EH (cell line): ENCODE results near the gene IPO11.
A peak's percentile ranks its signal among the peaks of the same experiment; 100 is the strongest.
"Not testable (repeated sequence)": the region's sequence is repeated elsewhere in the genome, so short reads cannot be mapped to it uniquely, and the experiment has no call there.

ENCODE experiments used
- DNase-seq: peaks from one replicate; pipeline ENCODE4 v3.0.0-alpha.2; 2015; ENCODE audit warnings: low read depth

Gene IPO11

DNA sequence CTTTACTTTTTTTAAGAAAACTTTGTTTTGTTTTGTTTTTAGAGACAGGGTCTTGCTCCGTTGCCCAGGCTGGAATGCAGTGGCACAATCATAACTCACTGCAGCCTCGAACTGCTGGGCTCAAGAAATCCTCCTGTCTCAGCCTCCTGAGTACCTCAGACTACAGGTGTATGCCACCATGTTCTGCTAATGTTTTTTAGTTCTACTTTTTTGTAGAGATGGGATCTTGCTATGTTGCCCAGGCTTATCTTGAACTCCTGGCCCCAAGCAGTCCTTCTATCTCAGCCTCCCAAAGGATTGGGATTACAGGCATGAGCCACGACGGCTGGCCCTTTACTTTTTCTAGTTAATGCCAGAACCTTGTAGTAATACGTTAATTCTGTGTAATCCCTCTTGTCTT, 36.0 kb downstream of the IPO11 start:
- no peak for DNase-seq

DNA sequence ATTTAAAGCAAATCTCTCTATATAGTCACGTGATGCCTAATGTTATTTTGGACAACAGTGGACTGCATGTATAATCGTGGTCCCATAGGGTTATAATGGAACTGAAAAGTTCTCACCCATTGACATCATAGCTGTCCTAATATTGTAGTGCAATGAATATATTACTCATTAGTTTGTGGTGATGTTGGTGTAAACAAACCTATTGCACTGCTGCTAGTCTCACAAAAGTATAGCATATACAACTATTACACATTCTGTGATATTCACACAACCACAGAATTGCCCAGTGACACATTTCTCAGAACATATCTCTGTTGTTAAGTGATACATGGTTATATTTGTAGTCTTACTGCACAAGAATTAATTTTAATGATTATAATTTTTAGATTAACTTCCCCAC, 37.7 kb downstream of the IPO11 start:
- DNase-seq = no peak

DNA sequence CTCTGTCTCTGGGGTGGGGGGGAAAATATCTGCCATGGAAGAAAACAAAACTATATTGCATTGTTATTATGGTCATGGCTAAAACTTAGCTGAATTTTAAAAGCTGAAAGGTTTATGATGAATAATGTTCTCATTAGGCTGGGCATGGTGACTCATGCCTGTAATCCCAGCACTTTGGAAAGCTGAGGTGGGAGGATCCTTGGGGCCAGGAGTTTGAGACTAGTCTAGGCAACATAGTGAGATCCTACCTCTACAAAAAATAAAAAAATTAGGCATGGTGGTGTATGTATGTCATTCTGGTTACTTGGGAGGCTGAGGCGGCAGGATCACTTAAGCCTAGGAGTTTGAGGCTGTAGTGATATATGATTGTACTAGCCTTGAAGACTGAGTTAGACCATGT, 44.5 kb downstream of the IPO11 start:
- DNase-seq = peak; percentile 64

DNA sequence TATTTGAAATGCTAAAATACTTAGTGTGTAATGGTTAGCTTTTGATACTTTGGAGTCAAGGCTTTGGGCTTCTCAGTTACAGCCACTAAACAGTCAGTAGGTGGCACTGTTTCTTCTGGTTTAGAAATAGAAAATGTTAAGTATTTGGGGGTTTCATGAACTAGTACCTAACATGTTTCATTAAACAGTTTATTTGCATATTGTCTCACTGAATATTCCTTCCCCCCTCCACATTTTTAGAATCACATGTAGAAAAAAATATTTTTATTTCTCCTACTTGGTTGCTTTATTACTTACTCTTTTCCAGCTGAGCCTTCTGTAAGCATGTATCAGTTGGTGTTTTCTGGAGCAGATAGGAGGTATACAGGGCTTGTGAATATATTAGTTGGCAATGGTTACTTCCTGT, 48.0 kb downstream of the IPO11 start:
- peak; percentile 62 for DNase-seq

DNA sequence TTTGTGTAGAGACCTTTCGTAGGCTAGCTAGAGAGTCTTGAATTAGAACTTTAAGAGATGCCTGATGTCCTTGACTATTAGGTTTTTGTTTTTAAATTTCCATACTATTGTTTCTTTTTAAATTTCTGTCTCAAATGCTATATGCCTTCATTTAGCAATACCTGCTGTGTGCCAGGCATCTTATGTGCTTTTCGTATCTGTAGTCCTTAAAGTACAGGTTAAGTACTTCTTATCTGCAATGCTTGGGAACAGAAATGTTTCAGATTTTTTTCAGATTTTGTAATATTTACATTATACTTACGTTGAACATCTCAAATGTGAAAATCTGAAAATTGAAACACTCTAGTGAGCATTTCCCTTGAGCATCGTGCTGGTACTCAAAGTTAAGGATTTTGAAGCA, 49.0 kb downstream of the IPO11 start:
- no peak for DNase-seq

DNA sequence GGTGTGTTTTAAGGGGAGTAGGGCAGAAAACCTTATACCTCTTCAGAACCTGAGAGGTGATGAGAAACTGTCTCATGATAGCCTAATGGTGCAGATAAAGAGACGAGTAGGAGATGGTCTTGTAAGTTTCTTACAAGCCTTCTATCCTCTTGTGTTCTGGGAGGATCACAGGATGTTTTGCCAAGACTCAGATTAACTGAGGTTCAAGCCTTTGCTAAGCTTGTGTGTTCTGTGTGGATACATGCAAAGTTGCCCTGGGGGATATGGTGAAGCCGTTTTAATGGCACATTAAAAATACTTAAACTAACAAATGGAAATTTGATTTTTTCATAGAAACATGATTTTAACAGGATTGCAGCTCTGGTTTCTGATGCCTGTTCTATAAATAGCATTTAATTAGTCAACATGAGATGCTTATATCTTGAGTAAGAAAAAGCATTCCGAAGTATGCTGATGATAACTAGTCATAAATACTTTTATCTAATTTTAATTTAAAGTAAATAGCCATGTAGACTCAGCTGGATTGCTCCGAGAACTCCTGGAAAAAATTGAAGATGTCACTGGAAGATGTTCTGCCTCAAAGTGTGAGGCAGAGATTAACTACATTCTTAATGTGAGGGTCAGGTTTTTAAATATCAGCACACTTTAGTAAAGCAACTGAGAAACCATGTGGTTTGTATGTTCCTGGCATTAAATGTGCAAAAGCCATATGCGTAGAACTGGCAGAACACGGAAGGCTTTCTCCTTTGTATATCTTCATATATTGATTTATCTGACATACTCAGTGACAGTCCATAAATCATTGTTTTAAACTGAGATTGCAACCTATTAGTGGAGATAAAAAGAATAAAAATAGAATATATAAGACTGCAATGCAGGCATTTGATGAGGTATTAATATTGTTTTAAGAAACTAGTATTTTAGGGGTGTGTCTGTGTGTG, 53.7 kb downstream of the IPO11 start:
- DNase-seq = peak; percentile 80

DNA sequence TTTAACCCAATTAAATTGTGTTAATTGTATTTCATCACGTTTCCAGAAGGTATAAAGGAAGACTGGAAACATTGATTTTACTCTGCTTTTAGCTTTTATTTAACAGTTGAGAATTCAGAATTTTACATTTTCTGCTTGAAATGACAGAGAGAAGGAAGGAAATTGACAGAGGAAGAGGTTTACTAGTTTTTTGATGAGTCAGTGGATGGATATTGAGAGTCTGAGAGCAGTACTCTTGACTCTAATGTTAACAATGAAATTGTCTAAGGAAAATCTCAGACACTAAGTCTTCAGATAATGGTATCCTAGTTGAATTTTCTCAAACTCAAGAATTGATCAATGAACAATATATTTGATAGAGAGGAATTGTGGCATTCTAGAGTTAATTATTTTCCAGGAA, 60.6 kb downstream of the IPO11 start:
- DNase-seq = peak; percentile 52

DNA sequence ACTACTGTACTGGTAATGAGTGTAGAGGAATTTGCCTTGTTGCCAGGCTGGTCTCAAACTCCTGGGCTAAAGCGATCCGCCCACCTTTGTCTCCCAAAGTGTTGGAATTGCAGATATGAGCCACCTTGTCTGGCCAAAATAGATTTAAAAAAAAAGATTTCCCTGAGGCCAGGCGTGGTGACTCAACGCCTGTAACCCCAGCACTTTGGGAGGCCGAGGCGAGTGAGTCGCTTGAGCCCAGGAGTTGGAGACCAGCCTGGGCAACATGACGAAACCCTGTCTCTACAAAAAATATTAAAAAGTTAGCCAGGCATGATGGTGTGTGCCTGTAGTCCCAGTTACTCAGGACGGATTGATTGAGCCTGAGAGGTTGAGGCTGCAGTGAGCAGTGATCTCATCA, 62.5 kb downstream of the IPO11 start:
- DNase-seq = peak; percentile 85

DNA sequence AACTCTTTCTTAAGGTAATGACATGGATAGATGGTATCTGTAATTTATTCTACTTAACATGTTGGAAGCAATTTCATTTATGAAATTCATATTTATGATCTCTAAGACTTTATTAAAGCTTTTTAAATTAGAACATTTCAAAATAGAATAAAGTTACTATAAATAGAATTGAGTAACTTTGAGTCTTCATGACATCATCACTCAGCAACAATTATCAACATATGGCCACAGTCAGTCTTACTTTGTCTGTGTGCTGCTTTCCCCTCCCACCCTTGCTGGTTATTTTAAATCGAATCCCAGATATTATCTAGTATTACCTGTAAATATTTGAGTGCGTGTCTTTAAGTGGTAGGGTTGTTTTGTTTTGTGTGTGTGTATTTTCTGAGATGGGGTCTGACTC, 65.2 kb downstream of the IPO11 start:
- DNase-seq = peak; percentile 45

DNA sequence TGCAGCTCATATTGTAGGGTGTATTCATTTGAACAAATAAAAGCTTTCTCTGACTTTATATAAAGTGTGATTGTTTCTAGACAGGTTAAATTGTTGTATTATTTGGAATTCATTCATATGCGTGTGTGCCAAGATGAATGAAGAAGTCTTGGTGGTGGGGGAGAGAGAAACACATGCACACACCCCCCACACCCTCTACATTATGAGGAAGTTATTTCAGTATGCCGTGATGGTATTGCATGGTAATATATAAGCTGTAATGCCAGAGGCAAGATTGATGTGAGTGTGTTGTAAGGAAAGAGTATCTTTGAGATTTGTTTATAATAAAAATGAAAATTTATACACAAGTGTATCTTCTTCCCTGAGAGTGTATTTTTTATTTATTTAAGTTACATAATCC, 71.0 kb downstream of the IPO11 start:
- DNase-seq = no peak

DNA sequence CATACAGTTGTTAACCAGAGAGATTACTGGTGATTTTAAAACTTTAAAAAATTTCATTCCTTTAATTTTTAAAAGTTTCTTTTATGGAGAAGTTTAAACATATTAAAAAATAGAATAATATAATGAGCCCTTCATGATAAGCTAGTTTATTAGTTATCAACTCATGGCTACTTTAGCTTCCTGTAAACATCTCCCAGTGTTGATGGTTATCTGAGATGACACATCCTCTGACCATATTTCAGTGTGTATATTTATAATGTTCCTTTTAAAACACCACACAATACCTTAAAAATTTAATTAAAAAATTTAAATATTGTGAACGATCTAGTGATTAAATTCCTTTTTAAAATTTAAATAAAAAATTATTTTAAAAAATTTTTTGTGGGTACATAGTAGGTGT, 74.1 kb downstream of the IPO11 start:
- peak; percentile 42 for DNase-seq

DNA sequence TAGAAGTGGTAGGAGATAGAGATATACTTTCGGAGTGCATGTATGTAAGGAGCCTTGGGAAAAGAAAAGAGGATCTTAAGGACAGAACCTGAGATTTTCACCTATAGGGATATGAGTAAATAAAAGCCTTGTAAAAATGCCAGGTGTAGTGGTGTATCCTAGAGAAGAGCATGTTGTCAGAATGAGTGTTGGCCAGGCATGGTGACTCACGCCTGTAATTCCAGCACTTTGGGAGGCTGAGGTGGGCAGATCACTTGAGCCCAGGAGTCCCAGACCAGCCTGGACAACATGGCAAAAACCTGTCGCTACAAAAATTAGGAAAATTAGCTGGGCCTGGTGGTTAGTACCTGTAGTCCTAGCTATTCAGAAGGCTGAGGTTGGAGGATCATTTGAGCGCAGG, 76.0 kb downstream of the IPO11 start:
- no peak for DNase-seq

DNA sequence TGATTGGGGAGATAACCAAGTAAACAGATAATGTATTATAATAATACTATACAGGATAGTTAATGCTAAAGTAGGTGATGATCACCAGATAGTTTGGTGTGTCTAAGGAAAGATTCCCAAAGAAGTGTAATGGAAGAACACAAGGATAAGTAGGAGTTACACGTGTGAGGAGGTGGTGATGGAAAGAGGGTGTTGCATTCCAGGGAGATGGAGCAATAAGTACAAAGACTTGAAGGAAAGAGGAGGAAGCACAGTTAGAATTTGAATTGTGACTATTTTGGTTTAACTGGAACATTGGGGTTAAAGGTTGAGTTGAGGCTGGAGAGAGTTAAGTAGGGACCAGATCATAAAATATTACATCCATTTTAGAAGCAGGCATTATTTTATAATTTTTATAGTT, 76.9 kb downstream of the IPO11 start:
- DNase-seq = peak; percentile 13

DNA sequence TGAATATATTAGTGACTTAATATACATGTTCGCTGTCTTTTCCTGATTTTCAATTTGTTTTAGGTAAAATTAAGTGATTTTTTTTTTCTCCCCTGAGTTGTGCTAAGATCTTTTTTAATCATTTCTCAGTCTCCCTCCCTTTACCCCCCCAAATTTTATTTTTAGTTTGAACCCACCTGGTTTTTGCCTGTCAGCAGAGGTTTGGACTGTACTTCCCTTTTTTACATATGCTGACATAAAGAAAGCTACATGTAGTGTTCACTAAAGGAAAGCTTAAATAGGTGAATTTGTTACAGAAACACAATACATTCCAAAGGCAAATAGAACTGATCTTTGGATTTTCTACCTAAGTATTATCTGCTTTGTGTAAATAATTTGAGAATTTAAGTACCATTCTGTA, 82.2 kb downstream of the IPO11 start:
- no peak for DNase-seq

DNA sequence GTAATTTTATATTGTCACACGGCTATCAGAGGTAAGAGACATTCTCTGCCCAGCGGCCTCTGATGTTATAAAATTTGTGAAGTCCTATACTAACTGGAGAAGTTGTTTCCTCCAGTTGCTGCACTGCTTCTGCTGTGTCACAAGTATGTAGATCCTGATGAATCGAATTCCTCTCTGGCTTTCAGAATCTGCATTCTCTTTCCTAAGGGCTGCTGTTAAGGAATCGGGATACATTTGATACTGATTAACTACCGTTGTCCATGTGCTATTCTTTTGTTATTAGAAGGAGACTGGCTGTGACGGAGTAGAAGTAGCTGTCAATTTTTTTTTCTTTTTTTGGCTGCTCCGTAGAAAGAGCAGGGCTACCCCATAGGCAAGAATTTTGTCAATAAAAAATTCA, 84.3 kb downstream of the IPO11 start:
- no peak for DNase-seq

DNA sequence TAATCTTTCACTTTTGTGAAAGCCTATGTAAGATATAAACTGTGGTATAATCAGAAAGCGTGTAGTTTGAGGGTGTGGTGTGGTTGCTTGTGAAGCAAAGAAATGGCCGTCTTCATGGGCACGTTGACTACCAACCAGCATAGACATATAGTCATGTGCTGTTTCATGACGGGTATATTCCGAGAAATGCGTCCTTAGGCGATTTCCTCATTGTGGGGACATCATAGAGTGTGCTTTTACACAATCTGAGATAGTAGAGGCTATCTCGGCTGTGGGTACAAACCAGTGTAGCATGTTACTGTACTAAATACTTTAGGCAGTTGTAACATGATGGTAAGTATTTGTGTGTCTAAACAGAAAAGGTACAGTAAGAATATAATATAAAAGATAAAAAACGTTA, 86.4 kb downstream of the IPO11 start:
- DNase-seq = no peak

DNA sequence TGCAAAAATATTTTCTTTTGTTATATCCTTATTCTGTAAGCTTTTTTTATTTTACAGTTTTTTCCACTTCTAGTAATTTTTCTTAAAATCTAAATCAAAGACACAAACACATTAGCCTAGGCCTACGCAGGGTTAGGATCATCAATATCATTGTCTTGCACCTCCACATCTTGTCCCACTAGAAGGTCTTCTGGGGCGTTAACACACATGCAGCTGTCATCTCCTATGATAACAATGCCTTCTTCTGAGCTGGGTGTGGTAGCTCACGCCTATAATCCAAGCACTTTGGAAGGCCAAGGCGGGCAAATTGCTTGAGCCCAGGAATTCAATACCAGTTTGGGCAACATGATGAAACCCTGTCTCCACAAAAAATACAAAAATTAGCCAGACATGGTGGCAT, 87.2 kb downstream of the IPO11 start:
- DNase-seq = no peak

DNA sequence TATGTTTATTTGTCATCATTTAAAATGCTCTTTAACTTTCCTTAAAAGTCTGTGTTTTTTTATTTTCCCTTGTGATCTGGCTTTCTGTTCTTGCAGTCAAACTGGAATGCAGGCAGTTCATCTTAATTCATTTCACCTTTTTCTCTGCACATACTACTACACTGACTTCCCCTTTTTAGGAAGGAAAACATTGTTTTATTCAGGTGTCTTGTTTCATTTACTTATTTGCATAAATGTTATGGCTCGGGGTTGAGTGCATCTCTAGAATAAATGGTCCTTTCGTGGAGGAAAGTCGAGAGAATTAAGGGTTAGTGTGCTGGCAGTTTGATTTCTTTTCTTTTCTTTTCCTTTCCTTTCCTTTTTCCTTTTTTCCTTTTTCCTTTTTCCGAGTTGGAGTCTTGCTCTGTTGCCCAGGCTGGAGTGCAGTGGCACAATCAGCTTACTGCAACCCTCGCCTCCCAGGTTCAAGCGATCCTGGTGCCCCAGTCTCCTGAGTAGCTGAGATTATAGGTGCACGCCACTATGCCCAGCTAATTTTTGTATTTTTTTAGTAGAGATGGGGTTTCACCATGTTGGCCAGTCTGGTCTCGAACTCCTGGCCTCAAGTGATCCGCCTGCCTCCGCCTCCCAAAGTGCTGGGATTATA, 90.0 kb downstream of the IPO11 start:
- no peak for DNase-seq

DNA sequence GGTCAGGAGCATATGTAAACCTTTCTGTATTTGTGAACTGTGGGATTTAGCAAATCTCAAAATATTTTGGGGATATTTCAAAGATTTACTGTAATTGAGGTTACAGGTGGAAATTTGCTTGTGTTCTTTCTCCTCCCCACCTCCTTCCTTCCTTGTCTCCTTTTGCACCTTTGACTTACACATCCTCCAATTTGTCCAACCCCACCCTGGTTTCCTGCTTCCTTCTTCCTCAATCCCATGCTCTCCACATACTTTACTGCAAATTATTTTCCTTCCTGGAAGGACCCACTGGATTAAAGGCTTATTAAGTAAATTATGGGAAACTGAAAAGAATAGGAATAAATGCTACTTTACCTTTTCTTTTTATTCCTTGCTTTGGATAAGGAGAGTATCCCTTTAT, 91.6 kb downstream of the IPO11 start:
- DNase-seq = no peak

DNA sequence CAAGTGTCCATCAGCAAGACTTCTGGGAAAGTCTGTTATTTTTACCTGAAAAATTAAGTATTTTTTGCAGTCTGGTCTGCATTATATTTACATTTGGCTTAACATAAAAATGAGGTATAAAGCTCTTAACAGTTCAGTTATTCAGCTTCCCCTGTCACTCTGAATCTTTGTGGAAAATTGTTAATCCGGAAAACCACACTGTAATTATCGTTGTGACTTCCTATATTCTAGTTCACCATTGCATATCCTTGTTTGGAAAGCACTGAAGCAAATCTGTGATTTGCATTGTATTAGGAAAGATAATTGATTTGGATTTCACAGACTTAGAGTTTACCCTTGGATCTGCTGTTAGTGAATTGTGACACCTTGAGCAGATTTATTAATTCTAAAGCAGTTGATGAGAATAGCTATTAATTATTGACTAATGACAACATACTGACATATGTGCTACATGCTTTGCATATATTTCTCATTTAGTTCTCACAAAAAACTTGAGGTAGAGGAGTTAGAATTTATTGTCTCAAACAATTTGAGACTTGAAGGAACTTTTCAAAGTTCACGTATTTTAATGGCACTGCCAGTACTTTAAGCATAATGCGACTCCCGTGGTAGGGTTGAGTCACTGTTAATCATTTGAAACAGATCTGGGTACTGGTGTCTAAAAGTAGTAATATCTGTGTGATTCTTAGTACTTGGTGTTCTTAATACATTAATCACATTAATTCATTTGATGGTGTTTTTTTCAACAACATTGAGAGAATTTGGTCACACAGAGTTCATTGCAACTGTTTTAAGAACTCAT, 94.3 kb downstream of the IPO11 start:
- DNase-seq = no peak

DNA sequence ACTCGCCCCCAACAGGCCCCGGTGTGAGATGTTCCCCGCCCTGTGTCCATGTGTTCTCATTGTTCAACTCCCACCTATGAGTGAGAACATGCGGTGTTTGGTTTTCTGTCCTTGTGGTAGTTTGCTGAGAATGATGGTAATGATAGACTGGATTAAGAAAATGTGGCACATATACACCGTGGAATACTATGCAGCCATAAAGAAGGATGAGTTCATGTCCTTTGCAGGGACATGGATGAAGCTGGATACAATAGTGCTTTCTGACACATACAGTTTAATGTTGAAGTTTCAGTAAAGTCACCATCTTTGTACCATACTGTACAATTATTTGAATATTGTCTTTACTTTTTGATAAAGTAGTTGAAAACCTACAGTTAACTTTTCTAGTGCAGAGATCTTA, 96.2 kb downstream of the IPO11 start:
- DNase-seq = not testable (repeated sequence)

DNA sequence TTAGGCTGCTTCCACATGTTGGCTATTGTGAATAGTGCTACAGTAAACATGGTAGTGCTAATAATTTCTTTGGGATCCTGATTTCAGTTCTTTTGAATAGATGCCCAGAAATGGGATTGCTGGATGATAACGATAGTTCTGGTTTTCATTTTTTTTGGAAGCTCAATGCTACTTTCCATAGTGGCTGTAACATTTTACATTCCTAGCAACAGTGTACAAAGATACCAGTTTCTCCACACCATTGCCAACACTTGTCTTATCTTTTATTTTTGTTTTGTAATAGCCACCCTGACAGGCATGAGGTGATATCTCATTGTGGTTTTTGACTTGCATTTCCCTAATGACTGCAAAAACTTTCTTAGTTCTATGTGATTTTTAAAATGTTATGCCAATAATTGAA, 97.2 kb downstream of the IPO11 start:
- no peak for DNase-seq

DNA sequence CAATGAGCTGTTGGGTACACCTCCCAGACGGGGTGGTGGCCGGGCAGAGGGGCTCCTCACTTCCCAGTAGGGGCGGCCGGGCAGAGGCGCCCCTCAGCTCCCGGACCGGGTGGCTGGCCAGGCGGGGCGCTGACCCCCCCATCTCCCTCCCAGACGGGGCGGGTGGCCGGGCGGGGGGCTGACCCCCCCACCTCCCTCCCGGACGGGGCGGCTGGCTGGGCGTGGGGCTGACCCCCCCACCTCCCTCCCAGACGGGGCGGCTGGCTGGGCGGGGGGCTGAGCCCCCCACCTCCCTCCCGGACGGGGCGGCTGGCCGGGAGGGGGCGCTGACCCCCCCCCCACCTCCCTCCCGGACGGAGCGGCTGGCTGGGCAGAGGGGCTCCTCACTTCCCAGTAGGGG, 100.5 kb downstream of the IPO11 start:
- not testable (repeated sequence) for DNase-seq
